Measurements from ENCODE around the gene TGFBRAP1. TPM values are rescaled to one million over a fixed set of nuclear protein-coding genes. Genes with fewer than 3 reads are reported as not detected.

The TGFBRAP1 gene
- total and polyA plus RNA-seq, 9 of the 15 experiments (the other 6 are each of a cell fraction or from before 2014, with no cell fraction given): 3.7 to 18.0 (median 11.0) TPM

DNA sequence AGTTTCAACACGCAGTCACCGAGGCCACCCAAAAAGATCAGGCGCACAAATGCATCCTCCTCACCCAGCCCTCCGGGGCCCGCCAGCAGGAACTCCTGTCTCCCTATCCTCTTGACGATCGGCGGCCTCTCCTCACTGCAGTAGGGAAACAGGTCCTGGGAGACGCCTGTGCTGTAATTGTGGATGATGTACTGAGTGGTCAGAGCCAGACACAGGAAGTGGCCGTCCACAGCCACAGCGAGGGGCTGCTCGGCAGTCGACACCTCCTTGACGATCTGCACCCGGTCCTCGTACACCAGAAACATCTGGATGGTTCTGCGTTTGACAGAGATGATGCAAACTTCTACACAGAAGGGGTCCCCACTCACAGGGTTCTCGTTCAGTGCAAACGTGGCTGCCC, 22.0 kb downstream of the TGFBRAP1 start (continued):
- TF ChIP-seq, protein P1, sequence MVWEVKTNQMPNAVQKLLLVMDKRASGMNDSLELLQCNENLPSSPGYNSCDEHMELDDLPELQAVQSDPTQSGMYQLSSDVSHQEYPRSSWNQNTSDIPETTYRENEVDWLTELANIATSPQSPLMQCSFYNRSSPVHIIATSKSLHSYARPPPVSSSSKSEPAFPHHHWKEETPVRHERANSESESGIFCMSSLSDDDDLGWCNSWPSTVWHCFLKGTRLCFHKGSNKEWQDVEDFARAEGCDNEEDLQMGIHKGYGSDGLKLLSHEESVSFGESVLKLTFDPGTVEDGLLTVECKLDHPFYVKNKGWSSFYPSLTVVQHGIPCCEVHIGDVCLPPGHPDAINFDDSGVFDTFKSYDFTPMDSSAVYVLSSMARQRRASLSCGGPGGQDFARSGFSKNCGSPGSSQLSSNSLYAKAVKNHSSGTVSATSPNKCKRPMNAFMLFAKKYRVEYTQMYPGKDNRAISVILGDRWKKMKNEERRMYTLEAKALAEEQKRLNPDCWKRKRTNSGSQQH (CRISPR knock-in tag; IDR thresholded peaks at IDR 0.05): no peak
- TF ChIP-seq ZNF41 (CRISPR knock-in tag; conservative IDR thresholded peaks at IDR 0.05): no peak

DNA sequence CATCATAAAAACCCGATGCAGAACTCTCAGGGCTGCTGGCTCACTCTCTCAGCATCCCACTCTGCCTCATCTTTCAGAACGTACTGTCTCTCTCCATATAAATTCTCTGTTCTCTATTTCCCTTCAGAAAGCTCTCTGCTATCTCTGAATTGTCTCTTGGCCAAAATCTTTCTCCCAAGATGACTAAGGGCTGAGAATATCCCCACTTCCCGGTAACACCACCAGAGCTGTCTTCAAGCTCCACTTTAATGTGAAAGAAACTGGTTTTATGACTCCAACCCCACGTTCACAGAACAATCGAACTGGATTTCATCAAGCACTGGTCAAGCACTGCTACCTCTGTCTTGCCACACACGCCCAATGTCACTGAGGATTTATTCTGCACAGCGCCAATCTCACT, 22.4 kb downstream of the TGFBRAP1 start:
- Histone ChIP-seq H2AFZ (ENCODE audit: low read depth, low read length) (no peak overlapping the region), H3K27ac (ENCODE audit: extremely low read depth, low read depth, low read length) (no peak overlapping the region), H3K27me3 (ENCODE audit: control insufficient read depth in 2 of 2, insufficient read depth in 2 of 2, low read length in 2 of 2) (no peaks in the 10 kb centered on the region), H3K9me1 (ENCODE audit: control insufficient read depth, insufficient read depth, low read length) (no peaks in the 10 kb centered on the region), H3K79me2 (ENCODE audit: control insufficient read depth, insufficient read depth, low read length) (peaks cover 34% of the 10 kb centered on the region), H3K9me3 (replicated peaks; ENCODE audit: control insufficient read depth, insufficient read depth, low read depth, low read length) (no peaks in the 10 kb centered on the region), H3K4me1 (replicated peaks in 1 of 2; ENCODE audit: control insufficient read depth in 2 of 2, insufficient read depth in 2 of 2, low read length in 2 of 2) (peaks cover 0 to 5% of the 10 kb centered on the region in 2 experiments; a peak in 1 of 5 replicates), H3K4me3 (no peak overlapping the region), H3K36me3 (ENCODE audit: control insufficient read depth, insufficient read depth, low read length) (peaks cover 37% of the 10 kb centered on the region; the same call in 2 of the 3 replicates), H3K4me2 (ENCODE audit: insufficient read depth, low read length) (no peak overlapping the region), H3K9ac (ENCODE audit: insufficient read depth in 1 of 2, low read depth in 2 of 2, low read length in 2 of 2) (no peak overlapping the region), H4K20me1 (replicated peaks; ENCODE audit: control insufficient read depth, insufficient read depth, low read length) (peaks cover 3% of the 10 kb centered on the region; the same call in 1 of the 2 replicates)
- no TSS peak for BruUV-seq (replicated peaks)
- TF ChIP-seq, protein P2, sequence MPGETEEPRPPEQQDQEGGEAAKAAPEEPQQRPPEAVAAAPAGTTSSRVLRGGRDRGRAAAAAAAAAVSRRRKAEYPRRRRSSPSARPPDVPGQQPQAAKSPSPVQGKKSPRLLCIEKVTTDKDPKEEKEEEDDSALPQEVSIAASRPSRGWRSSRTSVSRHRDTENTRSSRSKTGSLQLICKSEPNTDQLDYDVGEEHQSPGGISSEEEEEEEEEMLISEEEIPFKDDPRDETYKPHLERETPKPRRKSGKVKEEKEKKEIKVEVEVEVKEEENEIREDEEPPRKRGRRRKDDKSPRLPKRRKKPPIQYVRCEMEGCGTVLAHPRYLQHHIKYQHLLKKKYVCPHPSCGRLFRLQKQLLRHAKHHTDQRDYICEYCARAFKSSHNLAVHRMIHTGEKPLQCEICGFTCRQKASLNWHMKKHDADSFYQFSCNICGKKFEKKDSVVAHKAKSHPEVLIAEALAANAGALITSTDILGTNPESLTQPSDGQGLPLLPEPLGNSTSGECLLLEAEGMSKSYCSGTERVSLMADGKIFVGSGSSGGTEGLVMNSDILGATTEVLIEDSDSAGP (CRISPR knock-in tag; IDR thresholded peaks at IDR 0.05): no peak
- no peak for TF ChIP-seq FOXK2 (conservative IDR thresholded peaks at IDR 0.05 in 1 of 2, IDR thresholded peaks at IDR 0.05 in 1 of 2; ENCODE audit: low read depth in 2 of 2)
- no peak for TF ChIP-seq HMGN3 (IDR thresholded peaks at IDR 0.05; ENCODE audit: borderline replicate concordance, extremely low read depth, insufficient read length, low read depth, low read length)
- TF ChIP-seq SMARCB1 (IDR thresholded peaks at IDR 0.05; ENCODE audit: insufficient read length, low read depth): no peak
- 73% methylated on average over 7 of the region's 7 CpGs for WGBS (ENCODE audit: insufficient coverage, low coverage, missing lambda C conversion rate)
- ChIA-PET CTCF (ENCODE audit: low intra/inter-chr PET ratio) (no interaction called here), POLR2A (interaction anchor here (0.6 kb wide), 1 partner anchor 55 kb away, joined by 3 read pairs; no protein-coding TSS in a partner anchor)
- in situ Hi-C loops (cut with MboI) (no loop called here), intact Hi-C loops (cut with micrococcal nuclease) (no loop called here)
- no peak for FAIRE-seq
- ATAC-seq: no peak
- DNase-seq (ENCODE audit: extremely low read depth in 1 of 4, low spot score in 3 of 4): no peak
